Astrocyte (in vitro differentiated cells and primary cell): Measurements from ENCODE around the gene LRRC18.

Experiments
- EZH2 ChIP-seq: IDR thresholded peaks from 2 replicates; pipeline ENCODE4 v1.6.1; 2012; ENCODE audit warnings: mild to moderate bottlenecking, low read length, inconsistent platforms; ENCODE audit not compliant: insufficient read depth
- TF ChIP-seq, protein P1 (sequence below): IDR thresholded peaks from 2 replicates; pipeline ENCODE4 v1.5.1; 2011; ENCODE audit warnings: low read depth, mild to moderate bottlenecking, inconsistent platforms, low read length, moderate library complexity; ENCODE audit not compliant: insufficient read depth

- TF ChIP-seq EZH2: no peak
- TF ChIP-seq, protein P1, sequence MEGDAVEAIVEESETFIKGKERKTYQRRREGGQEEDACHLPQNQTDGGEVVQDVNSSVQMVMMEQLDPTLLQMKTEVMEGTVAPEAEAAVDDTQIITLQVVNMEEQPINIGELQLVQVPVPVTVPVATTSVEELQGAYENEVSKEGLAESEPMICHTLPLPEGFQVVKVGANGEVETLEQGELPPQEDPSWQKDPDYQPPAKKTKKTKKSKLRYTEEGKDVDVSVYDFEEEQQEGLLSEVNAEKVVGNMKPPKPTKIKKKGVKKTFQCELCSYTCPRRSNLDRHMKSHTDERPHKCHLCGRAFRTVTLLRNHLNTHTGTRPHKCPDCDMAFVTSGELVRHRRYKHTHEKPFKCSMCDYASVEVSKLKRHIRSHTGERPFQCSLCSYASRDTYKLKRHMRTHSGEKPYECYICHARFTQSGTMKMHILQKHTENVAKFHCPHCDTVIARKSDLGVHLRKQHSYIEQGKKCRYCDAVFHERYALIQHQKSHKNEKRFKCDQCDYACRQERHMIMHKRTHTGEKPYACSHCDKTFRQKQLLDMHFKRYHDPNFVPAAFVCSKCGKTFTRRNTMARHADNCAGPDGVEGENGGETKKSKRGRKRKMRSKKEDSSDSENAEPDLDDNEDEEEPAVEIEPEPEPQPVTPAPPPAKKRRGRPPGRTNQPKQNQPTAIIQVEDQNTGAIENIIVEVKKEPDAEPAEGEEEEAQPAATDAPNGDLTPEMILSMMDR: no peak
Observed at GRCh38 chr10:48887982-48888381, 51.7 kb downstream of the LRRC18 start.
